HCT116 (cell line): ENCODE measurements around the gene SFXN2. TPM values are rescaled to one million over a fixed set of nuclear protein-coding genes. Genes with fewer than 3 reads are reported as not detected.

ENCODE experiments used
- ATAC-seq: fragments of 200-7000 bp; cut with Tn5 transposase; 2 replicates; pipeline ENCODE4 v1.9.1; 2020; ENCODE audit warnings: mild to moderate bottlenecking, moderate library complexity
- BruUV-seq: library from RNA; stranded (reverse); fragments of 400-500 nt; replicated peaks from 2 replicates; lab custom pipeline; 2021; lab: Mats Ljungman, UMichigan
- CTCF ChIA-PET: fragments of 300-600 bp; sonication (Branson Sonifier 250); formaldehyde crosslinking; loops from one replicate; lab custom pipeline; 2021; ENCODE audit warnings: antibody characterized with exemption; lab: Charles Lee
- POLR2A ChIA-PET: fragments of 300-600, 350-600 bp; sonication (Branson Sonifier 250); formaldehyde crosslinking; loops from one replicate; lab custom pipeline; 2021; ENCODE audit warnings: antibody characterized with exemption; lab: Charles Lee
- RAD21 ChIA-PET, 2 experiments: fragments of 300-600 bp; sonication (Branson Sonifier 250); formaldehyde crosslinking; loops; one replicate each; lab custom pipeline; 2023; ENCODE audit warnings: low total read pairs in 2 of 2; ENCODE audit not compliant: uncharacterized antibody in 2 of 2, unreplicated experiment in 2 of 2, low non-redundant PET in 1 of 2; lab: Charles Lee
- DNase-seq: peaks from one replicate; pipeline ENCODE4 v3.0.0-alpha.2; 2010; ENCODE audit warnings: low read depth, low spot score
- H2AFZ ChIP-seq: fragments of 200-600 bp; shearing (Covaris generic), sonication (generic); 2 replicates; pipeline ENCODE4 v1.6.1; 2017; ENCODE audit warnings: low read depth, mixed run types, mixed read lengths, antibody characterized with exemption, low read length; ENCODE audit not compliant: poor library complexity, severe bottlenecking
- H3K27ac ChIP-seq: 2 replicates; pipeline ENCODE4 v1.5.1; 2012; ENCODE audit warnings: low read depth, low read length
- H3K27me3 ChIP-seq: fragments of 200-600 bp; sonication (generic); 2 replicates; pipeline ENCODE4 v1.6.1; 2016; ENCODE audit warnings: mixed run types, low read length, mixed read lengths; ENCODE audit not compliant: insufficient read depth
- H3K36me3 ChIP-seq, 2 experiments: fragments of 200-500 bp in 1 of 2; fragments of 200-600 bp in 1 of 2; sonication (Bioruptor generic) in 1 of 2; sonication (generic) in 1 of 2; 2 replicates each; pipeline versions ENCODE4 v1.5.1 to v1.6.1; 2014 to 2016; ENCODE audit warnings: low read length in 2 of 2, inconsistent platforms in 1 of 2, mixed read lengths in 1 of 2, mixed run types in 1 of 2; ENCODE audit not compliant: insufficient read depth in 2 of 2, control insufficient read depth in 1 of 2
- H3K4me1 ChIP-seq, 2 experiments: fragments of 200-600 bp in 1 of 2; sonication (generic) in 1 of 2; 2 replicates each; pipeline versions ENCODE4 v1.5.1 to v1.6.1; 2012 to 2017; ENCODE audit warnings: low read length in 2 of 2, inconsistent platforms in 1 of 2, mild to moderate bottlenecking in 1 of 2, mixed read lengths in 1 of 2, mixed run types in 1 of 2, moderate library complexity in 1 of 2; ENCODE audit not compliant: insufficient read depth in 2 of 2, control insufficient read depth in 1 of 2
- H3K4me2 ChIP-seq: fragments of 200-600 bp; sonication (generic); 2 replicates; pipeline ENCODE4 v1.6.1; 2017; ENCODE audit warnings: mixed run types, low read length, mixed read lengths
- H3K4me3 ChIP-seq, 2 experiments: fragments of 200-600 bp in 1 of 2; sonication (generic) in 1 of 2; replicated peaks in 1 of 2; 2 replicates each; pipeline ENCODE4 v1.5.1; 2011 to 2016; ENCODE audit warnings: low read length in 2 of 2, control low read depth in 1 of 2, low read depth in 1 of 2, mild to moderate bottlenecking in 1 of 2, mixed read lengths in 1 of 2, mixed run types in 1 of 2
- H3K79me2 ChIP-seq: fragments of 200-600 bp; sonication (generic); 2 replicates; pipeline ENCODE4 v1.6.1; 2017; ENCODE audit warnings: mild to moderate bottlenecking, mixed run types, low read length, moderate library complexity, mixed read lengths; ENCODE audit not compliant: insufficient read depth
- H3K9ac ChIP-seq: fragments of 200-600 bp; sonication (generic); 2 replicates; pipeline ENCODE4 v1.6.1; 2016; ENCODE audit warnings: low read length, mixed read lengths
- H3K9me2 ChIP-seq: fragments of 200-600 bp; sonication (generic), shearing (Covaris generic); 2 replicates; pipeline ENCODE4 v1.6.1; 2017; ENCODE audit warnings: mixed run types, mild to moderate bottlenecking, moderate library complexity; ENCODE audit not compliant: insufficient read depth
- H3K9me3 ChIP-seq, 2 experiments: fragments of 200-500 bp in 1 of 2; fragments of 200-600 bp in 1 of 2; sonication (Bioruptor generic) in 1 of 2; sonication (generic) in 1 of 2; 2 replicates each; pipeline ENCODE4 v1.6.1; 2014 to 2017; ENCODE audit warnings: low read length in 2 of 2, mixed read lengths in 2 of 2, inconsistent platforms in 1 of 2, low read depth in 1 of 2, mild to moderate bottlenecking in 1 of 2, mixed run types in 1 of 2, moderate library complexity in 1 of 2; ENCODE audit not compliant: control insufficient read depth in 1 of 2, insufficient read depth in 1 of 2
- H4K20me1 ChIP-seq: fragments of 200-600 bp; sonication (generic), shearing (Covaris generic); 2 replicates; pipeline ENCODE4 v1.6.1; 2017; ENCODE audit warnings: mixed run types, mild to moderate bottlenecking, moderate library complexity; ENCODE audit not compliant: insufficient read depth
- ATF3 ChIP-seq: IDR thresholded peaks from 2 replicates; pipeline ENCODE4 v1.6.1; 2012
- CBX3 ChIP-seq: IDR thresholded peaks from 2 replicates; pipeline ENCODE4 v1.6.1; 2012; ENCODE audit warnings: low read depth
- CEBPB ChIP-seq: IDR thresholded peaks from 2 replicates; pipeline ENCODE4 v1.6.1; 2012; ENCODE audit warnings: low read depth
- CTCF ChIP-seq, 3 experiments: fragments of 200-600 bp in 1 of 3; sonication (generic) in 1 of 3; IDR thresholded peaks in 2 of 3; conservative IDR thresholded peaks in 1 of 3; 2 replicates each; pipeline ENCODE4 v1.5.1; 2012 to 2017; ENCODE audit warnings: low read depth in 2 of 3, low read length in 2 of 3, antibody characterized with exemption in 1 of 3, borderline replicate concordance in 1 of 3, control low read depth in 1 of 3, mild to moderate bottlenecking in 1 of 3, mixed read lengths in 1 of 3, mixed run types in 1 of 3, moderate library complexity in 1 of 3; ENCODE audit not compliant: insufficient read depth in 1 of 3
- EZH2phosphoT487 ChIP-seq: fragments of 200-600 bp; IDR thresholded peaks from 2 replicates; pipeline ENCODE4 v1.6.1; 2018; ENCODE audit warnings: antibody characterized with exemption, borderline replicate concordance
- MAX ChIP-seq: IDR thresholded peaks from 2 replicates; pipeline ENCODE4 v1.6.1; 2012
- POLR2A ChIP-seq: IDR thresholded peaks from 2 replicates; pipeline ENCODE4 v1.7.0; 2011; ENCODE audit warnings: borderline replicate concordance; ENCODE audit not compliant: insufficient read depth, insufficient read length; ENCODE audit errors: extremely low read depth
- POLR2AphosphoS5 ChIP-seq: IDR thresholded peaks from 2 replicates; pipeline ENCODE4 v1.6.1; 2011; ENCODE audit warnings: mild to moderate bottlenecking, low read depth, low read length, moderate library complexity
- REST ChIP-seq: IDR thresholded peaks from 2 replicates; pipeline ENCODE4 v1.6.1; 2012; ENCODE audit warnings: low read depth
- SIN3A ChIP-seq: IDR thresholded peaks from 2 replicates; pipeline ENCODE4 v1.6.1; 2012; ENCODE audit warnings: low read depth
- TCF7L2 ChIP-seq: IDR thresholded peaks from 2 replicates; pipeline ENCODE4 v1.7.0; 2011; ENCODE audit warnings: borderline replicate concordance, inconsistent platforms; ENCODE audit not compliant: insufficient read depth, insufficient read length; ENCODE audit errors: extremely low read depth
- ZBTB33 ChIP-seq: IDR thresholded peaks from 2 replicates; pipeline ENCODE4 v1.6.1; 2011; ENCODE audit warnings: mild to moderate bottlenecking, low read length, moderate library complexity; ENCODE audit not compliant: insufficient replicate concordance; ENCODE audit errors: extremely low read depth
- ZNF274 ChIP-seq: fragments of 200-500 bp; sonication (Bioruptor generic); IDR thresholded peaks from 2 replicates; pipeline ENCODE4 v1.6.1; 2014; ENCODE audit warnings: mild to moderate bottlenecking, low read depth, low read length, inconsistent platforms
- intact Hi-C: fragments of 100-400 bp; cut with micrococcal nuclease; formaldehyde crosslinking; loops from 2 replicates; pipeline ENCODE4 v1.10.0; 2022
- total RNA-seq: library from RNA; stranded (reverse); gene quantifications from one replicate; pipeline ENCODE4 v1.2.1, GENCODE V29; 2021; ENCODE audit not compliant: unreplicated experiment

The SFXN2 gene
- total RNA-seq, 1 experiment from 2014 or later = 22.9 TPM

- Histone ChIP-seq H3K4me1 (peaks cover 4 to 7% of the 10 kb centered on the region in 2 experiments; a peak in 2 of 4 replicates), H3K36me3 (no peaks in the 10 kb centered on the region; a peak in 1 of 4 replicates), H3K79me2 (peaks cover 30% of the 10 kb centered on the region), H3K27ac (no peak overlapping the region), H3K4me3 (no peak overlapping the region), H4K20me1 (no peaks in the 10 kb centered on the region), H3K9ac (no peak overlapping the region), H3K9me3 (no peaks in the 10 kb centered on the region), H3K9me2 (no peaks in the 10 kb centered on the region), H2AFZ (no peak overlapping the region), H3K4me2 (no peak overlapping the region), H3K27me3 (no peaks in the 10 kb centered on the region)
- no peak for ATAC-seq
- ChIA-PET POLR2A (no interaction called here), CTCF (interaction anchor here (0.5 kb wide), 1 partner anchor 72 kb away, joined by 4 read pairs; no protein-coding TSS in a partner anchor), RAD21 (no interaction called here)
- no peak for TF ChIP-seq TCF7L2
- no peak for TF ChIP-seq REST
- TF ChIP-seq CEBPB = no peak
- no peak for TF ChIP-seq ATF3
- TF ChIP-seq SIN3A = no peak
- TF ChIP-seq ZBTB33 = no peak
- no peak for TF ChIP-seq CBX3
- TF ChIP-seq EZH2phosphoT487 = no peak
- TF ChIP-seq POLR2A = no peak
- no peak for TF ChIP-seq MAX
- no peak for TF ChIP-seq POLR2AphosphoS5
- no peak for TF ChIP-seq ZNF274
- no peak for TF ChIP-seq CTCF (IDR thresholded peaks at IDR 0.05 in 2 of 3, conservative IDR thresholded peaks at IDR 0.05 in 1 of 3; ENCODE audit: borderline replicate concordance in 1 of 3, insufficient read depth in 1 of 3, low read depth in 2 of 3, low read length in 2 of 3)
- no TSS peak for BruUV-seq
- DNase-seq = no peak
- intact Hi-C loops = no loop called here
Observed at GRCh38 chr10:102720775-102721301, 6.4 kb downstream of the SFXN2 start.
